Fibroblast of the aortic adventitia (primary cell): ENCODE results near the gene ZNF275. TPM values are rescaled to one million over a fixed set of nuclear protein-coding genes. Genes with fewer than 3 reads are reported as not detected.

ENCODE experiments used
- DNase-seq: peaks from one replicate; pipeline ENCODE4 v3.0.0-alpha.2; 2010; ENCODE audit warnings: low read depth
- H3K4me3 ChIP-seq: 2 replicates; pipeline ENCODE4 v1.5.1; 2011; ENCODE audit warnings: low read depth, mild to moderate bottlenecking, control low read depth, low read length, moderate library complexity
- small RNA-seq: library from RNA; depleted of rRNA; stranded (forward); fragments of <200 nt; gene quantifications from one replicate; pipeline ENCODE3, GENCODE V24; 2012
- total RNA-seq: library from RNA; depleted of rRNA; stranded (reverse); fragments of >200 nt; gene quantifications from 2 replicates; pipeline ENCODE4 v1.2.3, GENCODE V29; 2012; ENCODE audit warnings: low replicate concordance
- TF ChIP-seq, protein P1 (sequence below): IDR thresholded peaks from 2 replicates; pipeline ENCODE4 v1.5.1; 2011; ENCODE audit warnings: mild to moderate bottlenecking, low read length, control low read depth, inconsistent platforms; ENCODE audit not compliant: insufficient read depth

ZNF275 gene
- total RNA-seq, 1 donor, result 10.1 TPM

DNA sequence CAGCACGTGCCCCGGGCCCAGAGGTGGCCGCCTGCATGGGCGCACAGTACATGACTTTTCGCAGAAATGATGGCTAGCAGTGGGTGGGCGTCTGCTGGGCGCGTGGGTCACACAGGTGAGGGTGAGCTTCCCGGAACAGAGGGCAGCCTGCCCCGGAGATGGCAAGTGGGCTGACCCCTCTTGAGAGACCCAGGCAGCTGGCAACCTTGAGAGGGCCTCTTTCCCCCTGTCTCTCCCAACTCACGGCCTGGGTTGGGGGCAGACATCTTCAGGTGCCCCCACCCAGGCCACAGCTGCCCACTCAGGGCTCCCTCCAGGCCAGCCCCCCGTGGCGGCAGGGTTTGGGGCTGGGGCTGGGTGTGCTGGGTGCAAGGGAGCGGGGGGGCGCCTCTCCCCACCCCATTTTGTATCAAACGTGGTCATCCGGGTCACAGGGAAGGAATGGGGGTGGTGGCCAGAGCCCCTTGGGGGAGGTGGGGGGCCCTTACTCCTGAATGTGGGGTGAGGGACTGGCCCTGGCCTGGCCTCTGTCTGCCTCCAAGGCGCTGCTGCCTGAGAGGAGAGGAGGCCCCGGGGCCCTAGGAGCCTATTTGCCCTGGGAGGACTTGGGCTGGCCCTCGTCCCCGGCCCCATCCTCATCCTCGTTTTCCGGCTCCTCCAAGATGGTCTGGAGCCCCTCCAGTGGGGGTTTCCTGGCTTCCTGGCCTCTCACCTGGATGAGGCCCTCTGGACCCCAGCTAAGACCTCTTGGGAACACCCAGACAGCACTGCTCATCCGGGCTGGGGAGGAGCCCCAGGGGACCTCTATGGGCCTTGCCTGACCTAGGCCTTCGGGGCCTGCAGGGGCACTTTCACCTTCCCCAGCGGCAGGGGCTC, 62.6 kb downstream of the ZNF275 start:
- no peak overlapping the region for H3K4me3 ChIP-seq
- DNase-seq, result no peak
- TF ChIP-seq, protein P1, sequence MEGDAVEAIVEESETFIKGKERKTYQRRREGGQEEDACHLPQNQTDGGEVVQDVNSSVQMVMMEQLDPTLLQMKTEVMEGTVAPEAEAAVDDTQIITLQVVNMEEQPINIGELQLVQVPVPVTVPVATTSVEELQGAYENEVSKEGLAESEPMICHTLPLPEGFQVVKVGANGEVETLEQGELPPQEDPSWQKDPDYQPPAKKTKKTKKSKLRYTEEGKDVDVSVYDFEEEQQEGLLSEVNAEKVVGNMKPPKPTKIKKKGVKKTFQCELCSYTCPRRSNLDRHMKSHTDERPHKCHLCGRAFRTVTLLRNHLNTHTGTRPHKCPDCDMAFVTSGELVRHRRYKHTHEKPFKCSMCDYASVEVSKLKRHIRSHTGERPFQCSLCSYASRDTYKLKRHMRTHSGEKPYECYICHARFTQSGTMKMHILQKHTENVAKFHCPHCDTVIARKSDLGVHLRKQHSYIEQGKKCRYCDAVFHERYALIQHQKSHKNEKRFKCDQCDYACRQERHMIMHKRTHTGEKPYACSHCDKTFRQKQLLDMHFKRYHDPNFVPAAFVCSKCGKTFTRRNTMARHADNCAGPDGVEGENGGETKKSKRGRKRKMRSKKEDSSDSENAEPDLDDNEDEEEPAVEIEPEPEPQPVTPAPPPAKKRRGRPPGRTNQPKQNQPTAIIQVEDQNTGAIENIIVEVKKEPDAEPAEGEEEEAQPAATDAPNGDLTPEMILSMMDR, result no peak

DNA sequence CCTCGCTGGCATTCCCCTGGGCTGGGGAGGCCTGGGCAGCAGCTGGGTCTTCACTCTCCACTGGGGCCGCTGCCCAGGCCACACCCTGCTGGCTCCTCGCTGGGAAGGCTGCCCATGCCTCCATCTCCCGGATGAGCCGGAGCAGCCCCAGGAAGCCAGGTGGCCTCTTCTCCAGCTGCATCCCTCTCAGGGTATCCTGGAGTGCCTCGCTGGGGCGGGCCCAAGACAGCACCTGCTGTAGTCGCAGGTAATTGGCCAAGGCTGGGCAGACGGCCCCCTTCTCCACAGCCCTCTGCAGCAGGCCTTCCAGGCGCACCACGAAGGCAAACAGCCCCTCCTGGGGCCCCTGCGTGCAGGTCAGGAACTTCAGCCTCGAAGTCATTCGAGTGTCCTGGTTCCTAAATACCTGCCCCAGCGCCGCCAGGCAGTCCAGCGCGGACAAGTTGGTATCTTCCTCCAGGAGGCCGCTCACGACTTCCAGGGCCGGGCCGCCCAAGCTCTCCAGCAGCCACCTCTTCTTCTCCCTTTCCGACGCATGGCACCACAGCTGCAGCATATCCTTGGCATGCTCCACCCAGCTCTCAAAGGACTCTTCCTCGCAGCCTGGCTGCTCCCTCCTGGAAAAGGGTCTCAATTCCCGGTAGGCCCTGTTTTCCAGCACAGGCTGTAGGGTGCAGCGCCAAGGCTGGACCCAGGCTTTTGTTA, 63.5 kb downstream of the ZNF275 start:
- H3K4me3 ChIP-seq, result no peak overlapping the region
- no peak for DNase-seq
- TF ChIP-seq, protein P1, result no peak

DNA sequence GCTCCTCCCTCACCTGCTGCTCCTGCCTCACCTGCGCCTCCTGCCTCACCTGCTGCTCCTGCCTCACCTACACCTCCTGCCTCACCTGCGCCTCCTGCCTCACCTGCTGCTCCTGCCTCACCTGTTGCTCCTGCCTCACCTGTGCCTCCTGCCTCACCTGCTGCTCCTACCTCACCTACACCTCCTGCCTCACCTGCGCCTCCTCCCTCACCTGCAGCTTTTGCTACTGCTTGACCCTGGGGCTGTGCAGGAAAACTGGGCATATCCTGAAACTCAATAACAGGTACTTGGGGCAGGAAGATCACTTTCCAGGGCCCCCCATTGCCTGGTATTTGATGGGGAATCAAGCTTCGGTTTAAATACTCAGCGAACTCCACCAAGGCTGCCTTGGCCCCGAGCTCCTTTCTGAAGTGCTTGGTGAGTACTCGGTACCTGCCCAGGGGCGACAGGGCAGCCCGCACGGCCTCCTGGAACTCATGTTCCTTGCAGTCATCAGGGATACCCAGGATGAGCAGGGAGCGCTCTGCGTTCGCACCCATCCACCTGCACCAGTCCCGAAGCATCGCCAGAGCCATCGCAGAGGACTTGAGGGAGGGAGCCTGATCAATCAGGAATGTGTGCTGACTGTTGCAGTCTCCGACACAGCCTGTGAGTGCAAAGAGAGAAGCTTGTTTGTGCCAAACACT, 64.5 kb downstream of the ZNF275 start:
- TF ChIP-seq, protein P1, result no peak

DNA sequence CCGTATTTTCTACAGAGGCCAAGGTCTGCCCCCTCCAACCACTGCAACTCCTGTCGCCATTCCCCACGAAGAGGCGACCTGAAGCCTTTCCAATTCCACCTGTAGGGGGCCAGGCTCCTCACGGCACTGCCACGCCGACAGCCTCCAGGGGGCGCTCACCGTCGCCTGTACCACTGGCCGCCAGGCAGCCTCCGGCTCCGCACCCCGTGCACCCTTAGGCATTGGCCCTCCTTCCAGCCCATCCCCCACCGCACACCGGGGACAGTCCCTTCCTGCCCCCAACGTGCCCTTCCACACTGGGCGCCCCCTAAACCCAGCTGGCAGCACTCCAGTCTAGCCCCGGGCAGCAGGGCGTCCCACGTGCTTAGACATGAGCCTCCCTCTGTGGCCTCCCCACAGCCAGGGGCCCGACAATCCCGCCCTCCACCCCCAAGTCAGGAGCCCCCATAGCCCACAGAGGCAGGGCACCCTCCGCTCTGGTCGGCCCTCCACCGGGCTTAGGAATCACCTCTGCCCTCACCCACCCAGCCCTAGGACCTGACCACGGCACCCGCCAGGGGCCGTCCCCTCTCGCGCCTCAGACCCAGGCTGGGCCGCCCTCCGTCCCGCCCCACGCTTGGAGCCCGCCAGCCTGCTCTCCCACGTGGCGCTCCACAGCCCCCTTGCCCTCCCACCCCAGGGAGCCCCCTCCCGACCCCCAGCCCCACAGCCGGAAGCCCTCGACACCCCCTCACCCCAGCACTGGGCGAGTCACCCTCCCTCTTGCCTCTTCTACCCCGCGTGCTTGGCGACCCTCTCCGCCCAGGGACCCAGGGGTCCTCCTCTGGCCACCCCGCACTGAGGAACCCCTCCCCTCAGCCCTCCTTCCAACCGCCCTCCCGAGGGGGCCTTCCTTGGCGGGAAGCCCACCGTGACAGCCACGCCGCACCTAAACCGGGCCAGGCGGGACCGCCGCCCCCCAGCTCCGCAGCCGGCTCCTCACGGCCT, 66.5 kb downstream of the ZNF275 start:
- no peak overlapping the region for H3K4me3 ChIP-seq
- DNase-seq, result no peak
- TF ChIP-seq, protein P1, result peak; percentile 49

More for the DNA sequence above, 64.5 kb downstream of the ZNF275 start:
- no peak overlapping the region for H3K4me3 ChIP-seq
- no peak for DNase-seq

DNA sequence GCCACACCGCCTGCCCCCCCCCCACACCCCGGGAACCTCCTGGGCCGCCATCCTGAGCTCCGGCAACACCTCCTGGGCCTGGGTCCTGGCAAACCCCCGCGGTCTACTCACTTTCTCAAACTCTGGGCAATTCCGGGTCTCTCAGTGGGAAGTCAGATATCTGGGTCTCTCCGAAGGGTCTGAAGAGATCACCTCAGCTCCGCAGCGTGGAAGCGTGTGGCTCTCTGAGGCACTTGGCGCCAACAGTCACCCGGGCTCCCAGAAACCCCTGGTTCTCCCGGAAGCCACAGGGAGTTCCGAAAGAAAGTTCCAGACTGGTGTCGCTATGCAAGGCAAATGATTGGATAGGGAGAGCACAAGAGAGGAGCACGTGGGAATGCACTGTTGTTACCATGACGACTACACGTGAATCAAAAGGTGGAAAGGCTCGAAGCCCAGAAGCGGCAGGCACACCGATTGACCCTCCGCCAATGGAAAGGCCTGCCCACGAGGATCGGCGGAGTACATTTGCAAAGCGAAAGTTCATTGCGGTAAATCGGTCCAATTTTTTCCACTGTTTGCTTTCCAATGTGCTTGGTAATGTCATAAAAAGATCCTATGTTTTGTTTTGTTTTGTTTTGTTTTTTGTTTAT, 67.3 kb downstream of the ZNF275 start, which contains the start of gene PNMA6E:
PNMA6E (minus strand) TSS at position 218 of the 632 bp plus-strand sequence. CDS start 2,501 bp downstream, outside the sequence.
- TF ChIP-seq, protein P1, result no peak
- DNase-seq, result no peak
- H3K4me3 ChIP-seq, result no peak within 1 kb of the TSS

Small RNA genes lying within 50 kb of the gene (small RNA-seq; reads per million reads assigned to genes)
- not detected for gene AC152007.1

Other genes starting within 250 kb of the ZNF275 start
- not detected in 2 replicates for gene MAGEA1, start 154.9 kb upstream of the ZNF275 start, total RNA-seq
- gene PNMA6F, start 12.4 kb upstream of the ZNF275 start, total RNA-seq, result not detected in 2 replicates
- gene PNMA6E, start 67.2 kb downstream of the ZNF275 start, total RNA-seq, result not detected in 2 replicates
- 0.08 TPM in 1 of 2 replicates, not detected in the other for gene ZFP92, start 77.3 kb downstream of the ZNF275 start, total RNA-seq
- gene TREX2, start 111.9 kb downstream of the ZNF275 start, total RNA-seq, result 1.3 TPM in 1 of 2 replicates, not detected in the other
- gene HAUS7, start 136.4 kb downstream of the ZNF275 start, total RNA-seq, result 16.4 and 16.5 TPM in 2 replicates
- 12.3 and 133 TPM in 2 replicates for gene BGN, start 160.8 kb downstream of the ZNF275 start, total RNA-seq
- gene ATP2B3, start 183.5 kb downstream of the ZNF275 start, total RNA-seq, result not detected in 2 replicates